HG03064 (cell line): ENCODE results near the gene CSTPP1.

Experiments used
- ATAC-seq: cut with Tn5 transposase; IDR thresholded peaks from one replicate; pipeline ENCODE4 v1.9.1; 2021; ENCODE audit warnings: low read depth; ENCODE audit not compliant: unreplicated experiment

The CSTPP1 gene, protein sequence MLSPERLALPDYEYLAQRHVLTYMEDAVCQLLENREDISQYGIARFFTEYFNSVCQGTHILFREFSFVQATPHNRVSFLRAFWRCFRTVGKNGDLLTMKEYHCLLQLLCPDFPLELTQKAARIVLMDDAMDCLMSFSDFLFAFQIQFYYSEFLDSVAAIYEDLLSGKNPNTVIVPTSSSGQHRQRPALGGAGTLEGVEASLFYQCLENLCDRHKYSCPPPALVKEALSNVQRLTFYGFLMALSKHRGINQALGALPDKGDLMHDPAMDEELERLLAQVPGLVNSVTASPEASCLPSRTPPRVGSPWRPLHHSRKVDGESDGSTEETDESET

DNA sequence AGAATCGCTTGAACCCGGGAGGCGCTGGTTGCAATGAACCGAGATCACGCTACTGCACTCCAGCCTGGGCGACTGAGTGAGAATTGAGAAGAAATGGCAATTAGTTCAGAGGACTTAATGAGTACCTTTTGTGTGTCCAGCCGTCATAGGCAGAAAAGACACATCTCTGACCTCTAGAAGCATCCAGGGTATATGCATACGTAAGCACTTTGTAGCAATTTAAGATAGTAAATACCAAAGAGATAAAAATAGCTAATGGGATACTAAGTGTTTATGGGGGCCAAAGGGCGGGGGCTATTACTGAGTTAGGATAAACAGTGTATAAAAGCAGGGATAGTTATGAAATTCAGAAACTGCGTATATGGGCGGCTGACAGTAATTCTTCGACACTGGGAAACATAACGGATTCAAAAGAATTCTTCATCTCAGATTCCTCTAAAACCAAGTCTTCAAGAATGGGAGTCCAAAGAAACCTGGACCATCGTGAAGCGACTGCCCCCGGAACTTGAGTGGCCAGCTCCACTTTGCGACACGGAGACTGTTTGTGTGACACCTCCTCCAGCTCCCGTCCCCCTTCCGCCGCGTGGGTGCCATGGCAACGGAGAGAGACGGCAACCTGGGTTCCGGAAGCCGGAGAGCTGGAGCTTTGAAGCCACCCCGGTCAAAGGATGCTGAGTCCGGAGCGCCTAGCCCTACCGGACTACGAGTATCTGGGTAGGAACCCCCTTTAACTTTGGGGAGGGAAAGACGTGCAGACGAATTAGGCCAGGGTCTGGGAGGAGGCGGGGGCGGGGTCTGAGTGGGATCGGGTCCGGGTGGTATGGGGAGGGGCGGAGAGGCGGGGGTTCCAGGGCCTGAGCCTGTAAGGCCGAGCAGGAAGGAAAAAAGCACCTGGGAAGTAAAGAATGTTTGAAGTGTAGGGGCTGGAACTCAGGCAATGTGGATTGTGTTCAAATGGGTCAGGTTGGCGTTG is at the start of gene CSTPP1:
Gene CSTPP1 (plus strand): TSS at position 624 of the 973 bp plus-strand sequence. CDS start 45 bp downstream, at position 669.
- peak; percentile 90 for ATAC-seq

- no peak for ATAC-seq
These were observed 47.9 kb upstream of the CSTPP1 start for GRCh38 chr11:46888636-46889035.

- ATAC-seq: no peak
These were observed 47.3 kb upstream of the CSTPP1 start for GRCh38 chr11:46889251-46889650.

DNA sequence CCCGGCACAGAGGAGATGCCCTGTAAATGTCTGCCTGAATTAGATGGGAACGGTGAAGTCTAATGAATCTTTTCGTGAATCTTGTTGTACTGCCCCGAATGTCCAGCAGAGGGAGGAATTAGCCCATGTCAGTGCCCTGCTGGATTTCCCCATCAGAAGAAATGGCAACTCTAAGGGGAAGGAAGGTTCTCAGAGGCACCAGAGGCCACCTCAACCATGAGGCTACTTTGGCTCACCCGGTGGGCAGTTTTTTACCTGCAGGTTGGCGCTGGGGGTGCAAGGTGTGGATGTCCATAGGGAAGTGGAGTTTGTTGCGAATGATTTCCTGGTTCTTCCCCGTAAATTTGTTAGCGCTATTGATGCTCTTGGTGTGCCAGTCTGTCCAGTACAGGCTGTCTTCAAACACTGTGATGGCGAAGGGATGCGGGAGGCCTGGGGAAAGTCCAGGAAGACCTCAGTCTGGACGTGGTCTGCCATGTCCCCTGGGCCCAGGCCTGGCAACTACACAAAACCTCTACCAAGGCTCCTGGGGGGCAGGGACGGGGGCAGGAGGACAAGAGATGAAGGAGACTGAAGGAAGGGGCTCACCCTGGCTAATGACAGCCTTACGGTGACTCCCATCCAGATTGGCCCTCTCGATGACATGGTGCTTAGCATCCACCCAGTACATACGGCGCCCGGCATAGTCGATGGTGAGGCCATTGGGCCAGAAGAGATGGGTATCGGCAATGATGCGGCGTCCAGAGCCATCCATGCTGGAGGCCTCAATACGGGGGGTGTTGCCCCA is 46.7 kb upstream of the CSTPP1 start:
- no peak for ATAC-seq

GRCh38 chr11:46890665-46891064 is 45.9 kb upstream of the CSTPP1 start:
- no peak for ATAC-seq

- ATAC-seq: no peak
These were observed 44.5 kb upstream of the CSTPP1 start for GRCh38 chr11:46892109-46892508.

DNA sequence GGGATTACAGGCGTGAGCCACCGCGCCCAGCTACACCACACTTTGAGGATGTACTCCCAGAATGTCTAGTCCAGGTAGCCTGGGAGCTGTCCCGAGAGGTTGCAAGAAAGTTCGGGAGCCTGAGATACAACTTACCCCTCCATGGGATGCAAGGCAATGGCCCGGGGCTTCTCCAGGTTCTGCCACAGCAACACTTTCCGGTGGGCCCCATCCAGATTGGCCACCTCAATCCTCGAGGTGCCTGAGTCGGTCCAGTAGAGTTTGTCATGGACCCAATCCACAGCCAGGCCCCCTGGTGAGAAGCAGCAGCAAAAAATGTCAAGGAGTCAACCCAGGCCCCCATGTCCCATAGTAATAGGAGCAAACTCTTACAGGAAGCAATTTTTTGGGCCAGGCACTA is 43.7 kb upstream of the CSTPP1 start:
- ATAC-seq: no peak

DNA sequence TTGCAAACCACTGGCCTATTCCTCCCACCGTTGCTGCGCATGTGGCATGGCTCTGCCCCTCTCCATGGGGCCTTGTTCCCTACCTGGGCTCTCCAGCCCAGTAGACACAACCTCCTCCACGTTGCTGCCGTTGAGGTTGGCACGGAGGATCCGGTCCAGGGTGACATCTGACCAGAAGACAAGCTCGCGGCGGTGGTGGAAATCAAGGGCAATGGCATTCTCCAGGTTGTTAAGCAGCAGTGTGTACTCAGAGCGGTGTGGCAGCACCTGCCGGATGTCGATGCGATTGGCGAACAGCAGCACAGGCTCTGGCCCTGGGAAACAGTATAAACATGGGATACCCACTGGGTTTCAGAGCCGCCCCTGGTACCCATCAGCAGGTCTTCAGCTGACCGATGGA is 42.1 kb upstream of the CSTPP1 start:
- ATAC-seq: no peak

- no peak for ATAC-seq
These were observed 41.6 kb upstream of the CSTPP1 start for GRCh38 chr11:46894961-46895360.

GRCh38 chr11:46895821-46896220 is 40.7 kb upstream of the CSTPP1 start:
- ATAC-seq: no peak

DNA sequence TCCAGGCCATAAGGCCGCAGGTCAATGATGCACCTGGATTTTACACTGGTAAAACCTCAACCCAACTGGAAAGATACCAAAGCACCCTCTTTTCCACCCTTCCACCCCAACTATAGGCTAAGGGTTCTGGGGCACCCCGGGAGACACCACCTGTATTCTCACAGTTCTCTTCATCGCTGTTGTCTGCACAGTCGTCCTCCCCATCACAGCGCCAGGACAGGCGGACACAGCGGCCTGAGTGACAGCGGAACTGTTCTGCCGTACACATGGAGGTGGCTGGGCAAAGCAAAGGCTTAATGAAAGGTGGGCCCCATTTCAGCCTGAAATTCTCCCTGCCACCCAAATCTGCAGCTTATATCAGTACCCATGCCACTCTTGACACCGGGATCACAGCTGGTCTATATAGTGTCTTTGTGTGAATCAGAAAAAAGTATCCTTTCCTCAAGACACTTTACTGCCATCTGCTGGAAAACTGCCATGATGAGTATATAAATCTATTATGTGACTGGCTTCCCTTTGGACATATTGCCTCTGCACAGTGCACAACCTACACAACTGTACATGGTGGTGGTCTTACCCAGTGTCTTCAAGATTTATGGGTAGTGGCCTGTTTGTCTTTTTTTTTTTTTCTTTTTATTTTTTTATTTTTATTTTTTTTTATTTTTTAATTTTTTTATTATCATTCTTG is 39.7 kb upstream of the CSTPP1 start:
- ATAC-seq: no peak

GRCh38 chr11:46898396-46899095 is 38.0 kb upstream of the CSTPP1 start:
- no peak for ATAC-seq

GRCh38 chr11:46899501-46900025 is 37.0 kb upstream of the CSTPP1 start:
- no peak for ATAC-seq

GRCh38 chr11:46900091-46900746 is 36.3 kb upstream of the CSTPP1 start:
- ATAC-seq: no peak

DNA sequence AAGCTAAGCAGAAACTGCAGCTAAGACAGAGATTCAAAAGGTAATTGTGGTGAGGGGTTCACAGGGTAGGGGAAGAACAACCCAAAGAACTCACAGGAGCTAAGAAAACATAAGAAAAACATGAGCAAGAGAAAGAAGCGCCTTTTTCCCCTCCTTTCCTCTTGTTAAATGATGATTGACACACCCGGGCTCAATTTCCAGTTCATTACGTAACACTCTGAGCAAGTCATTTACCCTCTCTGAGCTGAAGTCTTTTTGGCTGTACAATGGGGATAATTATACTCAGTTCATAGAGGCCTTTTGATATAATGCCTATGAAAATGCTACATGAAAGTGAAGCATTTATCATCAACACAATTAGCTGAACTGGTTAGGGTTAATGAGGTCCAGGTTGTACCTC is 35.4 kb upstream of the CSTPP1 start:
- no peak for ATAC-seq

GRCh38 chr11:46902694-46903093 is 33.9 kb upstream of the CSTPP1 start:
- no peak for ATAC-seq

- ATAC-seq: no peak
These were observed 32.7 kb upstream of the CSTPP1 start for GRCh38 chr11:46903846-46904245.

DNA sequence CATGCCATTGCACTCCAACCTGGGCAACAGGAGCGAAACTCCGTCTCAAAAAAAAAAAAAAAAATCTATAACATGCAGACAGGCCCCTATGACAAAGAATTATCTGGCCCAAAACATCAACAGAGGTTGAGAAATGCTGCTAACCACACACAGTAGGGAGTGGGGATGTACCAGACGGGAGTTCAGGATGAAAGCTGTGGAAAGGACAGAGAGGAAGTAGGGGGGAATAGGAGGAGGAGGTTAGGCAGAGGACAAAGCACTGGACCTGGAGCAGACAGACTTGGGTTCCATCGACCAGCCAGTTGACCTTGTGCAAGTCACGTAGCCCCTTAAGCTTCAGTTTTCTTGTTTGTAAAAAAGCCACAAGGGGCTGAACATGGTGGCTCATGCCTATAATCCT is 30.8 kb upstream of the CSTPP1 start:
- no peak for ATAC-seq

DNA sequence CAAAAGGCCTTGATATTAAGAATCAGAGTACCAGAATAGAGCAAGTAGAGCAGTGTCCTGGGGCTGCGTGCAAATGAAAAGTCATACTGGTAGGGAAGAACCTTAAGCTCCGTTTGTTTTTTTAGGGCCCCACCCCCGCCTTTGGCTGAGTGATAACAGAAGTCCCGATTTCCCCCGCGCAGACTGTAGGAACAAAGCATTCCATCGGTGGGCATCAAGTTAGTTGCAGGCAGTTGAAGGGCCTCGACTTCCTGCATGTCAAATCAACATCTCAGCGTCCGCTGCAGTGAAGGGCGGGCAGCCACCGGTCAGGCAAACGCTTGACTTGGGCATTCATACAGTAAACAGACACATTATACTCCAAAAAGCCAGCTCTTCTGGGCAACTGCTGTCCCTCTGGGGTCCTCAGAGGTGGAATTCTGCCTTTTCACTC is 29.9 kb upstream of the CSTPP1 start:
- no peak for ATAC-seq
